ENCODE data around the gene SLC25A38. TPM values are rescaled to one million over a fixed set of nuclear protein-coding genes. Genes with fewer than 3 reads are reported as not detected.
A peak's percentile ranks its signal among the peaks of the same experiment; 100 is the strongest.

Gene SLC25A38
- total and polyA plus RNA-seq, 8 donors: 14.2 to 29.4 (median 24.0) TPM

GRCh38 chr3:39381432-39381831, 1.7 kb upstream of the SLC25A38 start:
- Histone ChIP-seq H3K27me3 (no peaks in the 10 kb centered on the region), H3K9me3 (no peaks in the 10 kb centered on the region), H3K27ac (peak overlapping the region in 3 of 4 donors; percentile 47 to 96 (median 94)), H3K36me3 (no peaks in the 10 kb centered on the region), H3K4me1 (peaks cover 26 to 45% (median 43%) of the 10 kb centered on the region in 3 donors), H3K4me3 (no peak overlapping the region)
- WGBS, 2 donors: 41 to 45% methylated on average over 3 of the region's 3 CpGs
- TF ChIP-seq CTCF (IDR thresholded peaks at IDR 0.05): no peak
- peak in 5 of 6 donors; percentile 75 to 84 (median 80) for DNase-seq
- FAIRE-seq: no peak
- peak in 3 of 4 donors; percentile 13 to 33 (median 27) for ATAC-seq
- intact Hi-C loops (cut with DNase I): no loop called here

GRCh38 chr3:39383881-39384664, 903 bp downstream of the SLC25A38 start:
- peak; percentile 89 to 96 (median 91) for ATAC-seq
- peak in 1 of 4 donors; percentile 14 for TF ChIP-seq CTCF (IDR thresholded peaks at IDR 0.05)
- DNase-seq: peak; percentile 98 to 99 (median 99)
- Histone ChIP-seq H3K27ac (peak overlapping the region; percentile 94 to 100 (median 97)), H3K27me3 (no peaks in the 10 kb centered on the region), H3K4me3 (peak overlapping the region; percentile 59 to 86 (median 68)), H3K4me1 (peaks cover 24 to 39% (median 37%) of the 10 kb centered on the region in 3 donors), H3K9me3 (no peaks in the 10 kb centered on the region), H3K36me3 (no peaks in the 10 kb centered on the region)
- WGBS, 2 donors: 1% methylated on average over 46 to 66 of the region's 66 CpGs
- FAIRE-seq: no peak
- intact Hi-C loops (cut with DNase I): no loop called here

GRCh38 chr3:39384665-39385000, 1.5 kb downstream of the SLC25A38 start:
- no peak for FAIRE-seq
- intact Hi-C loops (cut with DNase I): no loop called here
- Histone ChIP-seq H3K9me3 (no peaks in the 10 kb centered on the region), H3K27ac (peak overlapping the region; percentile 94 to 100 (median 97)), H3K36me3 (no peaks in the 10 kb centered on the region), H3K27me3 (no peaks in the 10 kb centered on the region), H3K4me3 (peak overlapping the region; percentile 59 to 86 (median 68)), H3K4me1 (peaks cover 23 to 33% (median 32%) of the 10 kb centered on the region in 3 donors)
- 27 to 37% methylated on average over 14 of the region's 14 CpGs for WGBS, 2 donors
- no peak for DNase-seq
- no peak for TF ChIP-seq CTCF (IDR thresholded peaks at IDR 0.05)
- ATAC-seq: no peak

GRCh38 chr3:39385456-39386090, 2.4 kb downstream of the SLC25A38 start:
- TF ChIP-seq CTCF (IDR thresholded peaks at IDR 0.05): no peak
- intact Hi-C loops (cut with DNase I): no loop called here
- Histone ChIP-seq H3K4me3 (peak overlapping the region in 1 of 4 donors; percentile 86), H3K4me1 (peaks cover 19 to 28% (median 24%) of the 10 kb centered on the region in 3 donors), H3K36me3 (no peaks in the 10 kb centered on the region), H3K27me3 (no peaks in the 10 kb centered on the region), H3K27ac (no peak overlapping the region), H3K9me3 (no peaks in the 10 kb centered on the region)
- no peak for FAIRE-seq
- ATAC-seq: no peak
- WGBS, 2 donors: 49 to 57% methylated on average over 9 of the region's 9 CpGs
- DNase-seq: no peak

All from pancreas (tissue), 10 donors.